Measurements from ENCODE around the gene RASSF7. TPM values are rescaled to one million over a fixed set of nuclear protein-coding genes. Genes with fewer than 3 reads are reported as not detected.

The RASSF7 gene
- total and polyA plus RNA-seq, 2 donors (not counting 3 experiments of a cell fraction or from before 2014, with no cell fraction given) = 14.1 to 19.9 TPM

- POLR2A ChIA-PET = no interaction called here
- CTCF ChIA-PET = no interaction called here
- no peaks in the 10 kb centered on the region for H3K9me1 ChIP-seq (replicated peaks; ENCODE audit: control insufficient read depth, extremely low read depth, insufficient read depth, low read length)
- FAIRE-seq (no peak), DNase-seq (ENCODE audit: low read depth, low spot score) (no peak)
- no peaks in the 10 kb centered on the region for H4K20me1 ChIP-seq (replicated peaks; ENCODE audit: control insufficient read depth, extremely low read depth, insufficient read depth, low read length)
- H3K9me3 ChIP-seq (replicated peaks; ENCODE audit: control insufficient read depth, insufficient read depth, low read length) = no peaks in the 10 kb centered on the region
- peaks cover 22 to 74% of the 10 kb centered on the region in 2 experiments for H3K36me3 ChIP-seq (ENCODE audit: control insufficient read depth in 2 of 2, extremely low read depth in 1 of 2, insufficient read depth in 2 of 2, low read length in 2 of 2)
- H3K79me2 ChIP-seq (ENCODE audit: control insufficient read depth, insufficient read depth, low read length) = no peaks in the 10 kb centered on the region
- H3K4me2 ChIP-seq (ENCODE audit: insufficient read depth, low read length) = no peak overlapping the region
- no peak for TF ChIP-seq MYC (IDR thresholded peaks at IDR 0.05; ENCODE audit: low read depth, low read length)
- no peak for TF ChIP-seq POLR2AphosphoS5 (IDR thresholded peaks at IDR 0.05; ENCODE audit: insufficient read depth, low read depth, low read length)
- TF ChIP-seq, protein P1, sequence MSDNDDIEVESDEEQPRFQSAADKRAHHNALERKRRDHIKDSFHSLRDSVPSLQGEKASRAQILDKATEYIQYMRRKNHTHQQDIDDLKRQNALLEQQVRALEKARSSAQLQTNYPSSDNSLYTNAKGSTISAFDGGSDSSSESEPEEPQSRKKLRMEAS (IDR thresholded peaks at IDR 0.05; ENCODE audit: insufficient read depth, insufficient read length) = no peak
- no peak for TF ChIP-seq FOS (IDR thresholded peaks at IDR 0.05; ENCODE audit: borderline replicate concordance, insufficient read depth, low read length)
- no peak for TF ChIP-seq EZH2 (IDR thresholded peaks at IDR 0.05; ENCODE audit: borderline replicate concordance, low read depth, low read length, severe bottlenecking)
- TF ChIP-seq, protein P2, sequence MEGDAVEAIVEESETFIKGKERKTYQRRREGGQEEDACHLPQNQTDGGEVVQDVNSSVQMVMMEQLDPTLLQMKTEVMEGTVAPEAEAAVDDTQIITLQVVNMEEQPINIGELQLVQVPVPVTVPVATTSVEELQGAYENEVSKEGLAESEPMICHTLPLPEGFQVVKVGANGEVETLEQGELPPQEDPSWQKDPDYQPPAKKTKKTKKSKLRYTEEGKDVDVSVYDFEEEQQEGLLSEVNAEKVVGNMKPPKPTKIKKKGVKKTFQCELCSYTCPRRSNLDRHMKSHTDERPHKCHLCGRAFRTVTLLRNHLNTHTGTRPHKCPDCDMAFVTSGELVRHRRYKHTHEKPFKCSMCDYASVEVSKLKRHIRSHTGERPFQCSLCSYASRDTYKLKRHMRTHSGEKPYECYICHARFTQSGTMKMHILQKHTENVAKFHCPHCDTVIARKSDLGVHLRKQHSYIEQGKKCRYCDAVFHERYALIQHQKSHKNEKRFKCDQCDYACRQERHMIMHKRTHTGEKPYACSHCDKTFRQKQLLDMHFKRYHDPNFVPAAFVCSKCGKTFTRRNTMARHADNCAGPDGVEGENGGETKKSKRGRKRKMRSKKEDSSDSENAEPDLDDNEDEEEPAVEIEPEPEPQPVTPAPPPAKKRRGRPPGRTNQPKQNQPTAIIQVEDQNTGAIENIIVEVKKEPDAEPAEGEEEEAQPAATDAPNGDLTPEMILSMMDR (IDR thresholded peaks at IDR 0.05; ENCODE audit: extremely low read depth in 1 of 2, insufficient read depth in 1 of 2, low read depth in 1 of 2, low read length in 2 of 2) = no peak
- TF ChIP-seq GATA2 (IDR thresholded peaks at IDR 0.05; ENCODE audit: insufficient read depth, insufficient read length, low read depth, low read length) = no peak
- no peak for TF ChIP-seq POLR2A (IDR thresholded peaks at IDR 0.05; ENCODE audit: low read depth, low read length)
- no peak for TF ChIP-seq JUN (IDR thresholded peaks at IDR 0.05; ENCODE audit: borderline replicate concordance, insufficient read depth, insufficient read length, low read depth)
- intact Hi-C loops (cut with micrococcal nuclease) (no loop called here), dilution Hi-C loops (cut with MboI; ENCODE audit: extremely low pct_ligation_motif_present, low sequenced_read_pairs) (no loop called here)
- H3K4me1 ChIP-seq (ENCODE audit: control insufficient read depth, extremely low read depth, insufficient read depth, low read length) = no peaks in the 10 kb centered on the region
- no peak overlapping the region for H3K27ac ChIP-seq (ENCODE audit: insufficient read depth, low read depth, low read length)
- no peaks in the 10 kb centered on the region for H3K27me3 ChIP-seq (ENCODE audit: control insufficient read depth in 2 of 2, insufficient read depth in 2 of 2, low read length in 2 of 2)
- BruUV-seq (replicated peaks) = no TSS peak
- no peak overlapping the region for H3K9ac ChIP-seq (replicated peaks; ENCODE audit: extremely low read depth, insufficient read depth, low read length)
- no peak overlapping the region for H3K4me3 ChIP-seq (replicated peaks in 1 of 3; ENCODE audit: insufficient read depth in 1 of 3, low read depth in 1 of 3, low read length in 3 of 3)
- H2AFZ ChIP-seq (ENCODE audit: low read depth, low read length) = no peak overlapping the region
Measured at GRCh38 chr11:606245-606644, 45.5 kb downstream of the RASSF7 start.
